ENCODE results near the gene SEMA6A. TPM values are rescaled to one million over a fixed set of nuclear protein-coding genes. Genes with fewer than 3 reads are reported as not detected.
"Not testable (repeated sequence)": the region's sequence is repeated elsewhere in the genome, so short reads cannot be mapped to it uniquely, and the experiment has no call there.

SEMA6A gene
- total RNA-seq, 1 donor from 2014 or later: 4.5 TPM

GRCh38 chr5:116559239-116559638, 15.4 kb downstream of the SEMA6A start:
- intact Hi-C loops (cut with DNase I): loop anchor here (10.0 kb wide), 1 partner anchor 414 kb away; no protein-coding TSS in a partner anchor
- no peak for DNase-seq (ENCODE audit: low spot score)

- no peak for DNase-seq (ENCODE audit: low spot score)
- intact Hi-C loops (cut with DNase I): loop anchor here (10.0 kb wide), 1 partner anchor 413 kb away; no protein-coding TSS in a partner anchor
Observed at GRCh38 chr5:116557669-116558271, 16.9 kb downstream of the SEMA6A start.

GRCh38 chr5:116554764-116555163, 19.9 kb downstream of the SEMA6A start:
- DNase-seq (ENCODE audit: low spot score): no peak
- intact Hi-C loops (cut with DNase I): loop anchor here (10.0 kb wide), 1 partner anchor 410 kb away; no protein-coding TSS in a partner anchor

DNA sequence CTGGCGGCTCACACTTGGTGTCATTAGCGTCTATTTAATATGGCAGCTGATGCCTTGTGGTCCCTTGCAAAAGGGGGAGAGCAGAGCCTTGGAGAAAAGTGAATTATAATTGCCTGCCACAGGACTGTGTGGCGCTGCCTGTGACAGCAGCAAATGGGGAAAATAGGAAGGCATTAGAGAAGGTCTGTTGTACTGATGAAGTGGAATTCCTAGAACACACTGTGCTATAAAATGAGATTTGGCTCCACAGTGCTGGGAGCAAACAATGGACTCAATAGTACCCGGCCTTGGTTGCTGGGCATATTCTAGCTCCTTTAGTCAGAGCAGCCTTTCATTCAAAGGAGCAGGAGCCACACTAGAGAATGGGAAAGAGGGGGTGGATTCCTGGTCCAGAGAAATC, 21.3 kb downstream of the SEMA6A start:
- intact Hi-C loops (cut with DNase I): loop anchor here (10.0 kb wide), 1 partner anchor 409 kb away; no protein-coding TSS in a partner anchor
- DNase-seq (ENCODE audit: low spot score): no peak

DNA sequence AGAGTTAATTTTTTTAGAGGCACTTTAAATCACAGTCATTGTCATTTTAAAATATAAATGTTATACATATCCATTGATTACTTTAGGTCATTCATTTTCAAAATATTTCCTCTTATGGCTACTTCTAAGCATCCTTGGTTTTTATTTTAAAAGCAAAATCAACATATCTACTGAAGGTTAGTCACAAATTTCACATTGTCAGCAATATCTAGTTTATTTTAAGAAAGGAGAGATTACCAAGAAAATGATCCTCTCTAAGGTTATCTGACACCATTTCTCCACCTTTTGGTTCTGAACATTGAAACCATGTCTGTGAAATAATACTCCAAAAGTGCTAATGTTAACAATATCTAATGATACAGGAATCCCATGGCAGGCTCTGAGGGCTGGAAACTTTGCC, 24.5 kb downstream of the SEMA6A start:
- DNase-seq (ENCODE audit: low spot score): no peak
- intact Hi-C loops (cut with DNase I): loop anchor here (10.0 kb wide), 1 partner anchor 405 kb away; no protein-coding TSS in a partner anchor

GRCh38 chr5:116546743-116547124, 27.9 kb downstream of the SEMA6A start:
- intact Hi-C loops (cut with DNase I): no loop called here
- no peak for DNase-seq (ENCODE audit: low spot score)

DNA sequence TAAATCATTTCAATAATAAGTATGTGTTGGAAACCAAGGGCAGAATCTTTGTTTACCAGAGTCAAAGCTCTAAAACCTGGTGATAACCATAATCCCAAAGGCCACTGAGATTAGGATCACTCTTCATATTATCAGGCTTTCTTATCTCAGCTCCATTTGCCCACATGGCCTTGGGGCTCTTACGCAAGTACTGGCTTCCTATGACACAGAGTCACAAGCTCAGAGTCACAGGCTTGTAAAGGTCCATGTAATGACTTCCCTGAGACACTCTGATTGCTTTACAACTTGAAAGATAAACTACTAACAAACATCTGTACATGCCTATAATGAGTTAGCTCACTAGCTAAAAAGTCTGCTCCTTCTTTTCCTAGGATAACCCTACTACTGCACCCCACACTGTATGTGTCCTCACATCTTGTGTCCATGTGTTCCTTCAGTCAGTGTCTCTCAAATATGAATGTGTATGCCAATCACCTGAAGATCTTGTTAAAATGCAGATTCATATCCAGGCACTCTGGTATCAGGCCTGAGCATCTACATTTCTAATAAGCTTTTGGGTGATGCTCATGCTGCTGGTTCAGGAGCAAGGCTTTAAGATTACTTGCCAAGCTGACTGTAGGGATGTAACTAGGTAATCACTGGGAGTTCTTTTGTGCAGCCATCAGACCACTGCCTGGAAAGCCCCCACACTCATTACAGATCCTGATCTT, 28.4 kb downstream of the SEMA6A start:
- intact Hi-C loops (cut with DNase I): no loop called here
- DNase-seq (ENCODE audit: low spot score): no peak

DNA sequence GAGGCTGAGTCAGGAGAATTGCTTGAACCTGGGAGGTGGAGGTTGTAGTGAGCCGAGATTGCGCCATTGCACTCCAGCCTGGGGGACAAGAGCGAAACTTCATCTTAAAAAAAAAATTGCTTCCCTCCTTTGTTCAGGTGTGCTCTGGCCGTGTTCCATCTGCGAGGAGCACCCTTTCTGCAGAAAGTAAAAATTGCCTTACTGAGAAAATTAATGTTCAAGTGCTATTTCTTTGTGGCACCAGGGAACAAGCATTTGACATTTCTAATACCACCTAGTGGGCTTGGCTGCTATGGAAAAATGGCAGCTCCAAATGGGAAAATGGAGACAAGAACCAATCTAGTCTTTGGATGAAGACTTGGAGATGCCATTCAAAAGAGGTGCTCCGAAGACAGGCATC, 29.2 kb downstream of the SEMA6A start:
- intact Hi-C loops (cut with DNase I); DNase-seq (ENCODE audit: low spot score): not testable (repeated sequence)

DNA sequence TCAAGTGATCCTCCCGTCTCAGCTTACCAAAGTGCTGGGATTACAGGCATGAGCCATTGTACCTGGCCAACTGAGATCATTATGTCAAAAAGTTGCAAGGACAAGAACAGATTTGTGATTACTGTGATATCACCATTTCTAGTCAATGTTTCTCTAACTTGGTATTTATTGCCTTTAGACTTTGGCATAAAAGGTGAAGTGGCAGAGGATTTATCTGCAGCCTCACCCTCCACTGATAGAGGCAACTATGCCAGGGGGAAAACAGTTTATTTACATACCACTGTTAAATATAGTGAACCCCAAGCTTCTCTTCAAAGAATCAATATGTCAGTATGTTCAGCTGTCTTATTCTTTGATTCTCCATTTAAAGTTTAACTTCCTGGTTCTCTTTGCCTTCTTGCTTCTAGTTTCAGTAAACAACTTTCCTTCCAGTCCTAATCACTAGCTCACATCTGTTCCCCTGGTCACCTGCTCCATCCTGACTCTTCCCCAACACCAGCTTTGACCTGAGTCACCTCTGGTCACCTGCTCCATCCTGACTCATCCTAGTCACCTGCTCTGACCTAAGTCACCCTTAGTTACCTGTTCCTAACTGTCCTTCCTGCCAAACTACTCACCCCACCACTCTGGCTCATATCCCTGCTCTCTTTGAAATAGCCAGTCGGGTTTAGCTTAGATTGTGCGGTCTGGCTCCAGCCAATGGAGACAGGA, 29.9 kb downstream of the SEMA6A start:
- no peak for DNase-seq (ENCODE audit: low spot score)
- intact Hi-C loops (cut with DNase I): no loop called here

DNA sequence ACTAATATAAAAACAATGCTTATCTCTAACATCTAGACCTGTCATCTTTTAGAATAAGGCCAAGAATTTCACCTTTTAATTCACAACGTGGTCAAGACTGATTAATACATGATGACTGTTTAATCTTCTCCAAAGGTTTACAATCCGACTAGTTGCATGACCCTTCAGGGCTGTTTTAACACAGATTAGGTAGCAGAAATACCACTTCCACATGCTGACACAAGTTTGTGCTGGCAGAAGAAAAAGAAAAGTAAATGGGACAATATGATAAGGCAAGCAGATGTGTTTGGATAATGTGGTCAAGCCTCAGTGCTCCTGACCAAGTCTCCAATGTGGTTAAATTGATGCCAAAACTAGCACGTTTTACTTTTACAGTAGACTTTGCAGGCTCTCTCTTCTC, 31.1 kb downstream of the SEMA6A start:
- DNase-seq (ENCODE audit: low spot score): no peak
- intact Hi-C loops (cut with DNase I): no loop called here

DNA sequence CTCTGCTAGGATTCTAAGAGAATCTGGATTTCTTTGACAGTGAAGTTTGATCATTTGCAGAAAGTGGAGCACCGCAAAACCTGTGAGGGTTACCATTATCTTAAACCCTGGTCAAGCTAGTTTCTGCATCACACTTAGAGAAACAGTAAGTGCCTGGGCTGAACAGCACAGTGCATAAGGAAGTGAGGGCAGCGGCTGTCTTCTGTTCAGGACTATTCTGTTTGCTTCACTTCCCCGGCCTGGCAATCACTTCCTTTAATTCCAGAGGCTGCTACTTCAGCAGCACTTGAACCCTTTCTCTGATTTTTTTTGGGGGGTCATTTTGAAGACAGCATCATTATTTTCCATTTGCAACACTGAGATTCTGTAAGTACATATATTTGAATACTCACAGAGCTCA, 32.0 kb downstream of the SEMA6A start:
- intact Hi-C loops (cut with DNase I): no loop called here
- no peak for DNase-seq (ENCODE audit: low spot score)

DNA sequence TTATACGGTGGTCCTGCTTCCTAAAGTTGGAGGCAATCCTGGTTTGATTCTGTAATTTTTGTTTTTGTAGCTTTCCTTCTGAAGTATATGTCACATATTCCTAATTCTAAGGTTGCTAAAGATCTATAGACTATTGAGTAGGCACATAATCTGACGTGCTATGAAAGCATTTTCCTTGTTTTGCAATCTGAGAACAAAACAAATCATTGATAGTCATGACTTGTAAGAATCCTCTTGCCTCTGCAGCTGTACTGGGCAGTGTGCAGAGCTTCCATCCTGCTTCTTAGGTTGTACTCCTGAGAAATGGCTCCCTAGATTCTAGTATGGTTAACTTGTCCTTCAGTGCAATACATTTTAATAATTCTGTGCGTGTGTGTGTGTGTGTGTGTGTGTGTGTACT, 35.4 kb downstream of the SEMA6A start:
- DNase-seq (ENCODE audit: low spot score): no peak
- intact Hi-C loops (cut with DNase I): no loop called here

DNA sequence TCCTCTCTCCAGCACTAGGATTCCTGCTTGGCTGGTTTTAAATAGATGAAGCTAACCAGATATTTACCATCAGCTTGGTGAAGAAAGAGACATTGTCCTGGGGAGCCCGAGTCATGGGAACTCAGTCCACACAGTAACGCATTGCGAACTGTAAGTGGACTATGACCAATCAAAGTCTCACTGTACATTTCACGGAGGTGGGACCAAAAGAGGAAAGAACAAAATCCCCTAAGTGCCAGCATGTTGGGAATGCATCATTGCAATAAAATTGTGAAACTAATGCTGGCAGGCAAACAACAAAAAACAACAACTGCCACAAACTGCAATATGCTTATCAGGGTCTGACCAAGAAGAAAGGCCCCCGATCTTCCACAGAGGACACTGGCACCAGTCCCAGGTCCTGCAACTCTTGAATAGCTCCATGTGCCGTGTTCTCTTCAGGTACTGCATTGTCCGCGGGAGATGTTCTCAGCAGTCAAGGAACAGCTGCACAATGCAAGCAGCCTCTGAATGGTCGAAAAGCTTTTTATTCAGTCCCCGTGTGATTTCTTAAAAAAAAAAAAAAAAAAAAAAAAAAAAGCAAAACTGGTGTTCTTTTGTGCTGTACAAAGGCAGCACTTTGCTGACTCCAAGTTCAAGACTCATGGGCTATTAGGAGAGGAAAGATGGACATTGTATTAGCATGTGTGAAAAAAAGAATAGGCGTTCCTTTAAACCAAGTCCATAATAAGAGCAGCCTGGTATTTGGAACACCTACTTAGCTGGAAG, 38.1 kb downstream of the SEMA6A start:
- no peak for DNase-seq (ENCODE audit: low spot score)
- intact Hi-C loops (cut with DNase I): no loop called here

GRCh38 chr5:116534964-116535651, 39.5 kb downstream of the SEMA6A start:
- intact Hi-C loops (cut with DNase I): no loop called here

DNA sequence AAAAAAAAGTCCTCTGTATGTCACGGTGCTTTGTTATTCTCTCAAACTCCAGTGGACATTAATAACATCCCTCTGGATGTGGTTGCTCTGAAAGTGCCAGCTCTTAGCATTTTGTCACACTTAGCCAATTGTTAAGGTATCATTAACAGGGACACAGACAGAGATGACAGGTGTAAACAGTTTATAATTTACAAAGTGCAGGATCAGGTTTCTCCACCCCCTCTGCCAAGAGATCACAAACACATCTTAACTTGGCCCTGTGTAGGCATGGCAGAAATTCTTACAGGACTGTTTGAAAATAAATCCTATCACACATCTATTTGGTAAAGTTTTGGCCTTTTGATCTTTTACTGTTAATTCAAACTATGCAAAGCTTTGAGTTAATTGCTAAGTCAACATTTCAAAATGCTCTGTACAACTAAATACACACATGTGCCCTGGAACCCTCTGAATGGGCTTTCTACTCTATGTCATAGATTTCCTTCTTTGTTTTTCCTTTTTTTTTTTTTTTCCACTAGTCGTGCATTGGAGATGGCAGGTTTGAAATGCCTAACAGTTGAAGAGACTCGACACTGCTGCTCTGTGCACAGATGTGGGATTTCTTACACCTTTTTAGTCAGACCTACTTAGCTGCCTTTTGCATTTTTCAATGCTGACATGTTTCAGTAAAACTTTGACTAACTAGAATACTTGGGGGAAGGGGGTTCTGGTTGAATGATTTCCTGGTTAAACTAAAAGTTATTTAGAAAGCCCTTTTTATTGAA, 41.7 kb downstream of the SEMA6A start:
- no peak for DNase-seq (ENCODE audit: low spot score)
- intact Hi-C loops (cut with DNase I): no loop called here

More at GRCh38 chr5:116534964-116535651, 39.5 kb downstream of the SEMA6A start:
- no peak for DNase-seq (ENCODE audit: low spot score)

- DNase-seq (ENCODE audit: low spot score): no peak
- intact Hi-C loops (cut with DNase I): no loop called here
Observed at GRCh38 chr5:116531635-116532034, 43.0 kb downstream of the SEMA6A start.

DNA sequence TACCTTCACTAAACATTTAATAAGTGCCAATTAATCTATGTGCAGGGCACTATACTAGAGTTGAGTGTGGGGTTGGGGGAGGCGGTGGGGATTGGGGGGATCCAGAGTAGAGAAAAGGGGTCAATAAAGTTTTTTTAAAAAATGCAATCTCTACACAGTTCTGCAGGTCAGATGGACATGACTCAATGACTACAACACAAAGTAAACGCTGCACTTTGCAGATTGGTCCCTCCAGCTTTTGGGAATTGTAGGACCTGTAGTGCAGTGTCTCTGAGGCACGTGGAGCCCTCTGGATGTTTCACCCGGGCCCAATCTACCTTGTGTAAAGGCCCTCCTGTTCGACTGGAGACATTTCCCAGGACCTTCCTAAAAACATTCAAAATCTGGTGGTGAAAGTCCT, 43.5 kb downstream of the SEMA6A start:
- no peak for DNase-seq (ENCODE audit: low spot score)
- intact Hi-C loops (cut with DNase I): no loop called here

DNA sequence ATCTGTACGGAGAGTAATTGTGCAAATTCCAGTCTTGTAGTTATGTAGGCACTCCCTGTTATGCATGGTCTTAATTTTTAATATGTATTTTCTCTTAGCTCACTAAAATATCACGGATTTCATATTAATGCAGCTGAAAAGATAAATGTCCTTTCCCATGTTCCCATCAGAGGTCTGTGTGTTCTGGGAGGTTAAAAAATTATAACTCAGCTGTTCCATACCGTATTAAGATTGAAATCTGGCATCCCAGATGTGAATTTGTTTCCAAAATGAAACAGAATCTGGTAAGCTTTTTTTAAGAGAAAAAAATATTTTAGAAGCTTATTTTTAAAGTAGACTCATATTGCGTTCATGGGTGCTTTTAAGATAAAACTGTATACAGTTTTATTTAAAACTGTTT, 44.3 kb downstream of the SEMA6A start:
- DNase-seq (ENCODE audit: low spot score): no peak
- intact Hi-C loops (cut with DNase I): no loop called here

GRCh38 chr5:116529615-116530014, 45.0 kb downstream of the SEMA6A start:
- intact Hi-C loops (cut with DNase I): no loop called here

More at GRCh38 chr5:116529615-116530014, 45.0 kb downstream of the SEMA6A start:
- no peak for DNase-seq (ENCODE audit: low spot score)
